Fibroblast of lung (primary cell): ENCODE data around the gene MRPL24.

Source experiments
- EZH2 ChIP-seq: IDR thresholded peaks from 2 replicates; pipeline ENCODE4 v1.5.1; 2012; ENCODE audit warnings: low read length, control low read depth, mild to moderate bottlenecking; ENCODE audit errors: missing control alignments
- TF ChIP-seq, protein P1 (sequence below), 2 donors: IDR thresholded peaks in 1 of 2; conservative IDR thresholded peaks in 1 of 2; 1 replicate in 1 of 2; 2 replicates in 1 of 2; pipeline ENCODE4 v1.5.1; 2011 to 2012; ENCODE audit warnings: low read length in 2 of 2, control low read depth in 1 of 2, inconsistent platforms in 1 of 2, low read depth in 1 of 2, mild to moderate bottlenecking in 1 of 2

DNA sequence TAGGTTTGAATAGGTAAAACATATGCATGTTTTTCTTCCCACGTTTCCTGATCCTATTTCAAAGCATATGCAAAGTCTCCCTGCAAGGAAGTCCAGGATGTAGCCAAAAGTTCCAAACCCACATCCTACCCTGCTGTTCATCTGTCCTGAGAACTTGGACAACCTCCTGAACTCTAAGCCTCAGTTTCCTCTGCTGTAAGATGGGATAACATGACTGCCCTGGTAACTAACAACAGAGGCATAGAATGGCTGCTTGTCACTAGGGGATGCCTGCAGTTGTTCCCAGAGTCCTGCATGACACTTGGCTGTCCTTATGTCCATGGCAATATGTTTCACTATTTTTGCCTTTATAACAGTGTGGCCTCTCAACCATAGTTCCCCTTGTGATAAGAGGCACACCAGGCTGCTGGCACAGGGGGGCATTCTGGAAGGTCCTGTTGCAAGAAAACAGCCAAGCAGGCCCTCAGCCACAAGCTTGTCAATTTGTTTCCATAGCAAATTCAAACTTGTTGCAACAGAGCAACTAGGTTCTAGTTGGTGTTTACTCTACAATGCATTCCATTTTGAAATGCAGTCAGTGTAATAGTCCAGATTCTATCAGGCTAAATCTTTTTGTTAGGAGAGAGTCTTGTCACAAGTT, 12.1 kb upstream of the MRPL24 start:
- TF ChIP-seq, protein P1, sequence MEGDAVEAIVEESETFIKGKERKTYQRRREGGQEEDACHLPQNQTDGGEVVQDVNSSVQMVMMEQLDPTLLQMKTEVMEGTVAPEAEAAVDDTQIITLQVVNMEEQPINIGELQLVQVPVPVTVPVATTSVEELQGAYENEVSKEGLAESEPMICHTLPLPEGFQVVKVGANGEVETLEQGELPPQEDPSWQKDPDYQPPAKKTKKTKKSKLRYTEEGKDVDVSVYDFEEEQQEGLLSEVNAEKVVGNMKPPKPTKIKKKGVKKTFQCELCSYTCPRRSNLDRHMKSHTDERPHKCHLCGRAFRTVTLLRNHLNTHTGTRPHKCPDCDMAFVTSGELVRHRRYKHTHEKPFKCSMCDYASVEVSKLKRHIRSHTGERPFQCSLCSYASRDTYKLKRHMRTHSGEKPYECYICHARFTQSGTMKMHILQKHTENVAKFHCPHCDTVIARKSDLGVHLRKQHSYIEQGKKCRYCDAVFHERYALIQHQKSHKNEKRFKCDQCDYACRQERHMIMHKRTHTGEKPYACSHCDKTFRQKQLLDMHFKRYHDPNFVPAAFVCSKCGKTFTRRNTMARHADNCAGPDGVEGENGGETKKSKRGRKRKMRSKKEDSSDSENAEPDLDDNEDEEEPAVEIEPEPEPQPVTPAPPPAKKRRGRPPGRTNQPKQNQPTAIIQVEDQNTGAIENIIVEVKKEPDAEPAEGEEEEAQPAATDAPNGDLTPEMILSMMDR (conservative IDR thresholded peaks at IDR 0.05 in 1 of 2, IDR thresholded peaks at IDR 0.05 in 1 of 2; ENCODE audit: low read depth in 1 of 2, low read length in 2 of 2): no peak
- TF ChIP-seq EZH2: no peak
